Measurements from ENCODE around the gene ZNF19.

ZNF19 gene

DNA sequence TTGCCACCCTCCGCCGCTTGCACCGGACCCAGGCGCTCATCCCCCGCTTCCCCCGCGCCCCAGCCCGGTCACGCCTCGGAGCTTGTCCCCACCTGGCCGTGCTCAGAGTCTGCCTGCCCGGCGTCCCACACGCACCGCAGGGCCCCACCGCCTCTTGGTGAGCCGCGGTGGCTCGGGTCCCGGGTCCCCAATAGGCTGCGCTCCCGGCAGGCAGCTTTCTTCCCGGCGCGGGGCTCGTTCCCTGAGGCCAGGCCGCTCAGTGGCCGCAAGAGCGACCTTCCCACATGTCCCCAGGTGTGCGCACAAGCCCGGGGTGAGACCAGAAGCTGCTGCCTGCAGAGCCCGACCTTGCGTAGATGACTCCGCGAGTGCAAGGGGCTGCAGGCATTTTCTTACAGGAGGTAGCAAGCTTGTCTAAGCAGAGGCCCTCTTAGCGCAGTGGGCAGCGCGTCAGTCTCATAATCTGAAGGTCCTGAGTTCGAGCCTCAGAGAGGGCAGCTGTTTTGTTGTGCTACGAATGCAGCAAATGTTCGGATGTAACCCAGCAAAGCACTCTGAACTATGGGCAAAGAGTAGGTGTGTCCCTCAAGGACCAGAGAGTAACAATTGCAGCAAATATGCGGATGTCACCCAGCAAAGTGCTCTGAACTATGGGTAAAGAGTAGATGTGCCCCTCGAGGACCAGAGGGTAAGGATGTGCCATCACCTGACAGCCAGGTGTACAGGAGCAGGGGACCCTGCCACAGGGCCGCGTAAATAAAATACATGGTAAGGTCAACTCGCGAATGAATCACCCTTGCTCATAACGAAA, 62.9 kb downstream of the ZNF19 start:
- H3K4me3 Mint-ChIP-seq = no peak overlapping the region
- intact Hi-C loops (cut with micrococcal nuclease) = no loop called here
- H3K27me3 Mint-ChIP-seq = peaks cover 49% of the 10 kb centered on the region
- no peak overlapping the region for H3K27ac Mint-ChIP-seq
- H3K4me1 Mint-ChIP-seq (ENCODE audit: low read depth) = no peaks in the 10 kb centered on the region
- no peaks in the 10 kb centered on the region for H3K9me3 Mint-ChIP-seq
- no peaks in the 10 kb centered on the region for H3K36me3 Mint-ChIP-seq (ENCODE audit: low read depth)

- H3K4me1 Mint-ChIP-seq (ENCODE audit: low read depth) = no peaks in the 10 kb centered on the region
- no peak overlapping the region for H3K4me3 Mint-ChIP-seq
- no peaks in the 10 kb centered on the region for H3K36me3 Mint-ChIP-seq (ENCODE audit: low read depth)
- intact Hi-C loops (cut with micrococcal nuclease) = no loop called here
- H3K27ac Mint-ChIP-seq = no peak overlapping the region
- peaks cover 49% of the 10 kb centered on the region for H3K27me3 Mint-ChIP-seq
- H3K9me3 Mint-ChIP-seq = no peaks in the 10 kb centered on the region
Measured at GRCh38 chr16:71425746-71426068, 63.4 kb downstream of the ZNF19 start.

GRCh38 chr16:71424626-71425025, 64.5 kb downstream of the ZNF19 start:
- Mint-ChIP-seq H3K9me3 (no peaks in the 10 kb centered on the region), H3K36me3 (ENCODE audit: low read depth) (no peaks in the 10 kb centered on the region), H3K4me1 (ENCODE audit: low read depth) (no peaks in the 10 kb centered on the region), H3K27me3 (peaks cover 47% of the 10 kb centered on the region), H3K4me3 (no peak overlapping the region), H3K27ac (no peak overlapping the region)
- intact Hi-C loops (cut with micrococcal nuclease) = no loop called here

DNA sequence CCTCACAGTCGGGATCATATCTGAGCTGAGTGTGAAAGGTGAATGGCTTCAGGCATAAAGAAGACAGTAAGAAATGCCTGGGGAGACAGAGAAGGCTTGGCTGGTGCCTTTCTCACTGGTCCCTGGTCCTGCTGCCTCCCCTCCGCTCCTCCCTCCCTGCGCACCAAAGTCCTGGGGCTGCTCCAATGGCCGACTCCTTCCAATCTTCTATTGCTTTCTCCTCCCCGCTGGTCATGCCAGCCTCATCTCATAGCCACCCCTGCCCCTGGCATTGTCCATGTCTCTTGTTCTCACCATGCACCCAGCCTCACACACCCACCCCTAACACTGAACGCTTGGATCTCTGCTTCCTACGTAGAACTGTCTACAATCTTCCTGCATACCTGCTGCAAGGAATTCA, 65.3 kb downstream of the ZNF19 start:
- no peaks in the 10 kb centered on the region for H3K4me1 Mint-ChIP-seq (ENCODE audit: low read depth)
- H3K9me3 Mint-ChIP-seq = no peaks in the 10 kb centered on the region
- intact Hi-C loops (cut with micrococcal nuclease) = no loop called here
- peaks cover 43% of the 10 kb centered on the region for H3K27me3 Mint-ChIP-seq
- H3K4me3 Mint-ChIP-seq = no peak overlapping the region
- no peak overlapping the region for H3K27ac Mint-ChIP-seq
- no peaks in the 10 kb centered on the region for H3K36me3 Mint-ChIP-seq (ENCODE audit: low read depth)

Measured in dendritic cell treated with granulocyte-macrophage colony-stimulating factor and Interleukin-4, amounts not matched to agents 40 ng/mL and 50 ng/mL, for 4 days (primary cell).